Left hindlimb (tissue), 1 donor: ENCODE results near the gene TFAP2C.
"Not testable (repeated sequence)": the region's sequence is repeated elsewhere in the genome, so short reads cannot be mapped to it uniquely, and the experiment has no call there.

Experiments used
- DNase-seq: peaks from one replicate; pipeline ENCODE4 v3.0.0-alpha.2; 2018

TFAP2C gene

GRCh38 chr20:56617489-56617888, 11.6 kb upstream of the TFAP2C start:
- DNase-seq: no peak

GRCh38 chr20:56621730-56622129, 7.4 kb upstream of the TFAP2C start:
- DNase-seq: no peak

- DNase-seq: not testable (repeated sequence)
Measured at GRCh38 chr20:56623930-56624329, 5.2 kb upstream of the TFAP2C start.

GRCh38 chr20:56624786-56625681, 4.1 kb upstream of the TFAP2C start:
- DNase-seq: no peak

- DNase-seq: no peak
Measured at GRCh38 chr20:56625837-56626236, 3.3 kb upstream of the TFAP2C start.

GRCh38 chr20:56626367-56627121, 2.6 kb upstream of the TFAP2C start:
- no peak for DNase-seq

GRCh38 chr20:56627122-56628014, 1.7 kb upstream of the TFAP2C start:
- no peak for DNase-seq

GRCh38 chr20:56628015-56628872, 862 bp upstream of the TFAP2C start:
- DNase-seq: no peak

- no peak for DNase-seq
Measured at GRCh38 chr20:56629464-56630085, 469 bp downstream of the TFAP2C start.

GRCh38 chr20:56630086-56630493, 984 bp downstream of the TFAP2C start:
- no peak for DNase-seq

GRCh38 chr20:56630506-56631317, 1.6 kb downstream of the TFAP2C start:
- no peak for DNase-seq

- no peak for DNase-seq
Measured at GRCh38 chr20:56631318-56631989, 2.3 kb downstream of the TFAP2C start.

- no peak for DNase-seq
Measured at GRCh38 chr20:56631990-56632327, 2.9 kb downstream of the TFAP2C start.

GRCh38 chr20:56634307-56634706, 5.2 kb downstream of the TFAP2C start:
- no peak for DNase-seq

- no peak for DNase-seq
Measured at GRCh38 chr20:56634735-56635385, 5.8 kb downstream of the TFAP2C start.

- DNase-seq: no peak
Measured at GRCh38 chr20:56636716-56637115, 7.6 kb downstream of the TFAP2C start.

GRCh38 chr20:56637576-56637975, 8.5 kb downstream of the TFAP2C start:
- DNase-seq: no peak

- DNase-seq: no peak
Measured at GRCh38 chr20:56646599-56646998, 17.5 kb downstream of the TFAP2C start.

- no peak for DNase-seq
Measured at GRCh38 chr20:56653211-56653610, 24.1 kb downstream of the TFAP2C start.

GRCh38 chr20:56656632-56657031, 27.5 kb downstream of the TFAP2C start:
- no peak for DNase-seq
